Body of pancreas (tissue), 4 donors: ENCODE data around the gene INSR.

Experiments
- CTCF ChIP-seq, 7 experiments: fragments of 450-650 bp in 4 of 7; fragments of 200-600 bp in 3 of 7; sonication (generic) in 3 of 7; IDR thresholded peaks; one replicate each; pipeline ENCODE4 v1.5.1; 2016 to 2019; ENCODE audit warnings: antibody characterized with exemption in 7 of 7
- POLR2A ChIP-seq, 3 donors: fragments of 450-650 bp; IDR thresholded peaks; one replicate each; pipeline ENCODE4 v1.6.1; 2016; ENCODE audit warnings: antibody characterized with exemption in 3 of 3, mild to moderate bottlenecking in 2 of 3

- TF ChIP-seq CTCF (IDR thresholded peaks at IDR 0.05) = no peak
- TF ChIP-seq POLR2A (IDR thresholded peaks at IDR 0.05) = no peak
These were observed 27.4 kb downstream of the INSR start for GRCh38 chr19:7266832-7267231.
